ENCODE data around the gene RUNX2.
"Not testable (repeated sequence)": the region's sequence is repeated elsewhere in the genome, so short reads cannot be mapped to it uniquely, and the experiment has no call there.

Gene RUNX2

GRCh38 chr6:45327956-45328522, at the start of gene RUNX2:
RUNX2 (plus strand) TSS chr6:45328330; CDS start chr6:45328727, 397 bp downstream.
- Mint-ChIP-seq H3K4me3 (peak within 1 kb of the TSS; percentile 66), H3K27ac (peak within 1 kb of the TSS; percentile 65), H3K27me3 (no peaks in the 10 kb centered on the region), H3K9me3 (no peaks in the 10 kb centered on the region), H3K4me1 (ENCODE audit: low read depth) (peaks cover 64% of the 10 kb centered on the region), H3K36me3 (ENCODE audit: low read depth) (no peaks in the 10 kb centered on the region)

DNA sequence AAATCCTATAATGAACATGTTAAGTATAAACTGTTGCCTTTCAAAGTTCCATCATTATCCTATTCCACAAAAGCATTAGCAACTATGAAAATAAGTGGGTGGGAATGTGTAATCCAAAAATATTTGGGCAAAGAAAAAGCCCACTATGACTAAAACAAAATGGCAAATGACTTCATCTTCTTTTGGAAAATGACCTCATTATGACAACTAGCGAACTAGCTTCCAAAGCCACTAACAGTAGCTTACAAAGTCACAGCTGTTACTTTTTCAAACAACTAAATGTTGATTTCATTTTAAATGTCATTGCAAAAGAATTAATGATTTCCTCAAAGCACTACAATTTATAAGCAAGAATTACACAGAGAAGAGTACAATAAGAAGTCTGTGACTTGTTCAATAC, 49.8 kb upstream of the RUNX2 start:
- Mint-ChIP-seq H3K36me3 (ENCODE audit: low read depth) (peaks cover 36% of the 10 kb centered on the region), H3K27me3 (no peaks in the 10 kb centered on the region), H3K4me1 (ENCODE audit: low read depth) (peaks cover 4% of the 10 kb centered on the region), H3K9me3 (peaks cover 13% of the 10 kb centered on the region), H3K27ac (no peak overlapping the region), H3K4me3 (no peak overlapping the region)

DNA sequence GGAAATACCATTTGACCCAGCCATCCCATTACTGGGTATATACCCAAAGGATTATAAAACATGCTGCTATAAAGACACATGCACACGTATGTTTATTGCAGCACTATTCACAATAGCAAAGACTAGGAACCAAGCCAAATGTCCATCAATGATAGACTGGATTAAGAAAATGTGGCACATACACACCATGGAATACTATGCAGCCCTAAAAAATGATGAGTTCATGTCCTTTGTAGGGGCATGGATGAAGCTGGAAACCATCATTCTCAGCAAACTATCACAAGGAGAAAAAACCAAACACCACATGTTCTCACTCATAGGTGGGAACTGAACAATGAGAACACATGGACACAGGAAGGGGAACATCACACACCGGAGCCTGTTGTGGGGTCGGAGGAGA, 41.4 kb upstream of the RUNX2 start:
- H3K27ac Mint-ChIP-seq; H3K9me3 Mint-ChIP-seq; H3K4me3 Mint-ChIP-seq; H3K4me1 Mint-ChIP-seq (ENCODE audit: low read depth); H3K27me3 Mint-ChIP-seq: not testable (repeated sequence)
- H3K36me3 Mint-ChIP-seq (ENCODE audit: low read depth), result peaks cover 19% of the 10 kb centered on the region

GRCh38 chr6:45289751-45290514, 38.2 kb upstream of the RUNX2 start:
- Mint-ChIP-seq H3K4me1 (ENCODE audit: low read depth) (peaks cover 21% of the 10 kb centered on the region), H3K36me3 (ENCODE audit: low read depth) (peaks cover 25% of the 10 kb centered on the region), H3K9me3 (peaks cover 5% of the 10 kb centered on the region), H3K4me3 (no peak overlapping the region), H3K27me3 (no peaks in the 10 kb centered on the region), H3K27ac (no peak overlapping the region)

- no peaks in the 10 kb centered on the region for H3K27me3 Mint-ChIP-seq
- H3K27ac Mint-ChIP-seq, result peak overlapping the region; percentile 66
- H3K4me3 Mint-ChIP-seq, result peak overlapping the region; percentile 36
- peaks cover 5% of the 10 kb centered on the region for H3K9me3 Mint-ChIP-seq
- peaks cover 21% of the 10 kb centered on the region for H3K4me1 Mint-ChIP-seq (ENCODE audit: low read depth)
- H3K36me3 Mint-ChIP-seq (ENCODE audit: low read depth), result peaks cover 24% of the 10 kb centered on the region
Measured at GRCh38 chr6:45293306-45293705, 34.8 kb upstream of the RUNX2 start.

GRCh38 chr6:45294065-45294701, 33.9 kb upstream of the RUNX2 start:
- H3K4me1 Mint-ChIP-seq (ENCODE audit: low read depth), result peaks cover 21% of the 10 kb centered on the region
- peak overlapping the region; percentile 66 for H3K27ac Mint-ChIP-seq
- H3K27me3 Mint-ChIP-seq, H3K4me3 Mint-ChIP-seq, H3K9me3 Mint-ChIP-seq: not testable (repeated sequence)
- H3K36me3 Mint-ChIP-seq (ENCODE audit: low read depth), result peaks cover 24% of the 10 kb centered on the region

- H3K27me3 Mint-ChIP-seq, result no peaks in the 10 kb centered on the region
- H3K9me3 Mint-ChIP-seq, result peaks cover 5% of the 10 kb centered on the region
- H3K36me3 Mint-ChIP-seq (ENCODE audit: low read depth), result peaks cover 16% of the 10 kb centered on the region
- no peak overlapping the region for H3K27ac Mint-ChIP-seq
- H3K4me1 Mint-ChIP-seq (ENCODE audit: low read depth), result peaks cover 20% of the 10 kb centered on the region
- no peak overlapping the region for H3K4me3 Mint-ChIP-seq
Measured at GRCh38 chr6:45297320-45297719, 30.8 kb upstream of the RUNX2 start.

GRCh38 chr6:45299096-45299581, 29.0 kb upstream of the RUNX2 start:
- H3K27ac Mint-ChIP-seq, result no peak overlapping the region
- no peaks in the 10 kb centered on the region for H3K27me3 Mint-ChIP-seq
- peaks cover 17% of the 10 kb centered on the region for H3K36me3 Mint-ChIP-seq (ENCODE audit: low read depth)
- no peaks in the 10 kb centered on the region for H3K9me3 Mint-ChIP-seq
- H3K4me3 Mint-ChIP-seq, result no peak overlapping the region
- peaks cover 8% of the 10 kb centered on the region for H3K4me1 Mint-ChIP-seq (ENCODE audit: low read depth)

- H3K9me3 Mint-ChIP-seq, result no peaks in the 10 kb centered on the region
- no peak overlapping the region for H3K4me3 Mint-ChIP-seq
- no peaks in the 10 kb centered on the region for H3K27me3 Mint-ChIP-seq
- H3K4me1 Mint-ChIP-seq (ENCODE audit: low read depth), result peaks cover 6% of the 10 kb centered on the region
- H3K36me3 Mint-ChIP-seq (ENCODE audit: low read depth), result peaks cover 13% of the 10 kb centered on the region
- H3K27ac Mint-ChIP-seq, result no peak overlapping the region
Measured at GRCh38 chr6:45300736-45301135, 27.4 kb upstream of the RUNX2 start.

- H3K4me1 Mint-ChIP-seq (ENCODE audit: low read depth), result peaks cover 6% of the 10 kb centered on the region
- H3K4me3 Mint-ChIP-seq, result no peak overlapping the region
- peaks cover 21% of the 10 kb centered on the region for H3K36me3 Mint-ChIP-seq (ENCODE audit: low read depth)
- peaks cover 4% of the 10 kb centered on the region for H3K9me3 Mint-ChIP-seq
- H3K27me3 Mint-ChIP-seq, result no peaks in the 10 kb centered on the region
- H3K27ac Mint-ChIP-seq, result no peak overlapping the region
Measured at GRCh38 chr6:45301348-45302142, 26.6 kb upstream of the RUNX2 start.

GRCh38 chr6:45302832-45303231, 25.3 kb upstream of the RUNX2 start:
- Mint-ChIP-seq H3K4me1 (ENCODE audit: low read depth) (peaks cover 8% of the 10 kb centered on the region), H3K4me3 (no peak overlapping the region), H3K9me3 (peaks cover 5% of the 10 kb centered on the region), H3K36me3 (ENCODE audit: low read depth) (peaks cover 27% of the 10 kb centered on the region), H3K27me3 (no peaks in the 10 kb centered on the region), H3K27ac (no peak overlapping the region)

GRCh38 chr6:45305546-45305945, 22.6 kb upstream of the RUNX2 start:
- Mint-ChIP-seq H3K4me1 (ENCODE audit: low read depth) (peaks cover 27% of the 10 kb centered on the region), H3K9me3 (peaks cover 5% of the 10 kb centered on the region), H3K27me3 (no peaks in the 10 kb centered on the region), H3K27ac (no peak overlapping the region), H3K36me3 (ENCODE audit: low read depth) (peaks cover 35% of the 10 kb centered on the region), H3K4me3 (no peak overlapping the region)

- peak overlapping the region; percentile 49 for H3K27ac Mint-ChIP-seq
- H3K9me3 Mint-ChIP-seq, result peaks cover 8% of the 10 kb centered on the region
- peak overlapping the region; percentile 39 for H3K4me3 Mint-ChIP-seq
- peaks cover 52% of the 10 kb centered on the region for H3K36me3 Mint-ChIP-seq (ENCODE audit: low read depth)
- no peaks in the 10 kb centered on the region for H3K27me3 Mint-ChIP-seq
- H3K4me1 Mint-ChIP-seq (ENCODE audit: low read depth), result peaks cover 53% of the 10 kb centered on the region
Measured at GRCh38 chr6:45310118-45310788, 17.9 kb upstream of the RUNX2 start.

GRCh38 chr6:45314146-45314545, 14.0 kb upstream of the RUNX2 start:
- Mint-ChIP-seq H3K9me3 (peaks cover 4% of the 10 kb centered on the region), H3K36me3 (ENCODE audit: low read depth) (peaks cover 34% of the 10 kb centered on the region), H3K4me1 (ENCODE audit: low read depth) (peaks cover 46% of the 10 kb centered on the region), H3K27ac (no peak overlapping the region), H3K4me3 (no peak overlapping the region), H3K27me3 (no peaks in the 10 kb centered on the region)
